Coronary artery (tissue), 2 donors: ENCODE measurements around the gene PITPNM3.

ENCODE experiments used
- DNase-seq: peaks from one replicate; pipeline ENCODE4 v3.0.0-alpha.2; 2017; ENCODE audit warnings: low spot score
- H3K27ac ChIP-seq, 2 donors: fragments of 200-600 bp; sonication (generic); one replicate each; pipeline ENCODE4 v1.5.1; 2016 to 2019
- H3K4me3 ChIP-seq: fragments of 200-600 bp; sonication (generic); 2 replicates; pipeline ENCODE4 v1.5.1; 2016; ENCODE audit warnings: mild to moderate bottlenecking, moderate library complexity
- CTCF ChIP-seq: fragments of 200-600 bp; sonication (generic); IDR thresholded peaks from one replicate; pipeline ENCODE4 v1.5.1; 2019; ENCODE audit warnings: antibody characterized with exemption

The PITPNM3 gene

GRCh38 chr17:6569370-6570285 is 13.3 kb upstream of the PITPNM3 start:
- H3K27ac ChIP-seq, result no peak overlapping the region
- no peak overlapping the region for H3K4me3 ChIP-seq
- no peak for TF ChIP-seq CTCF
- no peak for DNase-seq

GRCh38 chr17:6568184-6568758 is 11.9 kb upstream of the PITPNM3 start:
- no peak for TF ChIP-seq CTCF
- no peak for DNase-seq
- H3K27ac ChIP-seq, result no peak overlapping the region
- H3K4me3 ChIP-seq, result no peak overlapping the region

- H3K27ac ChIP-seq, result no peak overlapping the region
- DNase-seq, result no peak
- no peak for TF ChIP-seq CTCF
- H3K4me3 ChIP-seq, result no peak overlapping the region
These were observed 11.3 kb upstream of the PITPNM3 start for GRCh38 chr17:6567528-6568183.

- TF ChIP-seq CTCF, result no peak
- DNase-seq, result no peak
- H3K27ac ChIP-seq, result no peak overlapping the region
- H3K4me3 ChIP-seq, result no peak overlapping the region
These were observed 5.1 kb upstream of the PITPNM3 start for GRCh38 chr17:6561446-6561845.

- Histone ChIP-seq H3K27ac (no peak overlapping the region), H3K4me3 (no peak overlapping the region)
- TF ChIP-seq CTCF, result no peak
These were observed 4.1 kb upstream of the PITPNM3 start for GRCh38 chr17:6560496-6560895.

GRCh38 chr17:6559753-6560215 is 3.4 kb upstream of the PITPNM3 start:
- no peak for DNase-seq
- no peak for TF ChIP-seq CTCF
- Histone ChIP-seq H3K27ac (no peak overlapping the region), H3K4me3 (no peak overlapping the region)

More at GRCh38 chr17:6560496-6560895, 4.1 kb upstream of the PITPNM3 start:
- DNase-seq, result no peak
